GM18909 (cell line): ENCODE results near the gene FAM185A.
A peak's percentile ranks its signal among the peaks of the same experiment; 100 is the strongest.
"Not testable (repeated sequence)": the region's sequence is repeated elsewhere in the genome, so short reads cannot be mapped to it uniquely, and the experiment has no call there.

Experiments
- ATAC-seq: cut with Tn5 transposase; IDR thresholded peaks from one replicate; pipeline ENCODE4 v1.9.1; 2021; ENCODE audit warnings: mild to moderate bottlenecking; ENCODE audit not compliant: unreplicated experiment, poor library complexity

FAM185A gene

DNA sequence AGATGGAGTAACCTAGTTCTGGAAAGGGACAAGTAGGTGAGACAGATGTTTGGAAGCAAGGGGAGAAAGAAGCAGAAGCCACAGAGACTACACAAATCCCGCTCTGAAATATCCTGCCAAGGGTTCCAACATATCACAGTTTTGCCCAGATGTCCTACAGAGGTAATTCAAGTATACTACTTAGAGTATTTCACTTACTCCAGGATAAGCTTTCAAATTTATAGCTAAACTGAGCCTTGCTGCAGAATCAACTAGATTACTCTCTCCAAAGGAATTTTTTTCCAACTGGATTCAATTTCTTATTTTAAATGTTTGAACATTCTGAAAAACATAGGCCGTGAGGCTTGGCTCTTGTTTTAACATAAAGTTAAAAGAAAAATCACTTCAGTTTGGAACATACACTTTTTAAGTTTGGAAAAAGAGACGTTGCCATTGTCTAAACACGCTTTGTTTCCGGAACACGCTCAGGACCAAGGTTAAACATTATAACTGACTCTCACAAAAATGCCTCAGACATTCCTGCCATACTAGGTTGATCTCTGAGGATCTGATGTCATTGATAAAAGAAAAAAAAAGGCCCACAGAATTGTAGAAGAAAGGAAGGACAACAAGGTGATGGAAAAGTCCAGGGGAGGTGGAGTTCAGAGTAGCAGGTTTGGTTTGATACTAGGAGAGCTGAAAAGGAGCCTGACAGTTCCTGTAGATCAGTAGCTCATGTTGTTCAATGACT lies 74.8 kb downstream of the FAM185A start:
- no peak for ATAC-seq

DNA sequence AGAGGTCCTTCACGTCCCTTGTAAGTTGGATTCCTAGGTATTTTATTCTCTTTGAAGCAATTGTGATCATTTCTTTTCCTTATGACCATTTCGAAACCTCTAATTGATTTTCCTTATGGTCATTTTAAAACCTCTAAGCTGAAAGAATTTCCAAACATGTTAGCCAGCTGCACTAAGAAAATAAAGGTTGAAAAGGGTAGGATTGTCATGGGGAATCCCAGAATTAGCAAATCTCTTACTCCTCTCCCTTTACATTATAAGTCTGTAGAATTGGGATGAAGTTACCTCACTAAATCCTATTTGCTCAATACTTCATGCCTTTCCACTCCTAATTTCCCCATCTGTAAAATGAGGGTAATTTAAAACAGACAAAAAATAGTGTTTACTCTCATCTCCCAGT lies 79.5 kb downstream of the FAM185A start:
- ATAC-seq = no peak

DNA sequence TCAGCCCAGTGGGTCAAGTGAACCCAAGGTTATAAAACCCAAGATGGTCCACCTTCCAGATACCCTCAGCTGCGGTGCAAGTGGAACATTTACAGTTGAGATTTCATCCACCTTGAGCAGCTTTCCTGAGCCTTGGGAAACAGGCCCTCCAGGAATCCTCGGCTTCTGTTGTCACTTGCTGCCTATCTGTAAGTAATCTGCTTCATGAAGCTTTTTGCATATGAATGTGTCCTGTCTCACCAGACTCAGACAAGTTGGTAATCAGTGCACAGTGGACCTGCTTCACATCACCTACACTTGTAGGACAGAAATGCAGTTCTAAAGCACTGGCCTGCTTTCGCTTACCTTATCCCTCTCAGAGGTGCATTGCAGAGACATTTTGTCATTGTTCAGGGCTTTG lies 80.3 kb downstream of the FAM185A start:
- no peak for ATAC-seq

DNA sequence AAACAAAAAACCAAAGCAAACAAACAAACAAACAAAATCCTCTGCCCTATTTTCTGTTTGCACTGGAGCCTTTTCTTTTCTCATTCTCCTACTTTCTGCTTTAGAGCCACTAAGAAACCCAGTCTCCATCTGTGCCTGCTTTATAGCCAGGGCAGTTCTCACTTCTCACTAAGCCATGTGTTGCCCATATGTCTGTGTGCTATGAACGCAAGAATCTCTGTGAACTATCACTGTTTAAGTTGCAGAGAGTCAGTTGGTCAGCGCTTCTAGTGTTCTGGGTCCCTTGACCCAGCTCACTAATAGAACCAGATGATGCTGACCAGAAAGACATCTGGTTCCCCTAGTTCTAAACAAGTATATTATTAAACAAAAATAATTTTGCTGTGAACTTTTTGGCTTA lies 81.4 kb downstream of the FAM185A start:
- ATAC-seq = no peak

DNA sequence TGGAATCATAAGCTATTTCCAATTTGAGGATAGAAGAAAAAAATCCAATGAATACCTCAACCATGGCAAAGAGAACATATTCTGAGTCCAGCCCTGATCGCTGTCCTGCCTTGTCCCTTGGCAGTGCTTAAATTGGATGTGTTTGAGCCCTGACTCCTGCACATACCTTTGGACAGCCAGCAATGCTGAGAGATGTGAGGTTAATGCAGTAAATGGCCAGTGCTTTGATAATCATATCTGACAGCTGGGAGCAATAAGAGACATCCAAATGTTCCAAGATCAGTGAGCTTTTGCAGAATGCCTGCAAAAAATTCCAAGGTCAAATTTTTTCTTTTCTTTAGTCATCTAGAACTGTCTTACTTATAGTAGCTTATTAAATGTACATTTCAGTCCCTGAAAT lies 83.9 kb downstream of the FAM185A start:
- ATAC-seq = no peak

DNA sequence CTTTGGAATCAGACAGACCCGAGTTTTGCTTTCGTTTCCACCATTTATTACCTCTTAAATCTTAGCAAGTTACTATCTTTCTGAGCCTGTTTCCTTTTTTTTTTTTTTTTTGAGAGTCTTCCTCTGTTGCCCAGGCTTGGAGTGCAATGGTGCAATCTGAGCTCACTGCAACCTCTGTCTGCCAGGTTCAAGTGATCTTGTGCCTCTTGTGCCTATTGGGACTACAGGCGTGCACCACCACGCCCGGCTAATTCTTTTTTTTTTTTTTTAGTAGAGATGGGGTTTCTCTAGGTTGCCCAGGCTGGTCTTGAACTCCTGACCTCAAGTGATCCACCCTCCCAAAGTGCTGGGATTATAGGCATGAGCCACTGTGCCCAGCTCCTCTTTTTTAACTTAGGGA lies 84.5 kb downstream of the FAM185A start:
- no peak for ATAC-seq

DNA sequence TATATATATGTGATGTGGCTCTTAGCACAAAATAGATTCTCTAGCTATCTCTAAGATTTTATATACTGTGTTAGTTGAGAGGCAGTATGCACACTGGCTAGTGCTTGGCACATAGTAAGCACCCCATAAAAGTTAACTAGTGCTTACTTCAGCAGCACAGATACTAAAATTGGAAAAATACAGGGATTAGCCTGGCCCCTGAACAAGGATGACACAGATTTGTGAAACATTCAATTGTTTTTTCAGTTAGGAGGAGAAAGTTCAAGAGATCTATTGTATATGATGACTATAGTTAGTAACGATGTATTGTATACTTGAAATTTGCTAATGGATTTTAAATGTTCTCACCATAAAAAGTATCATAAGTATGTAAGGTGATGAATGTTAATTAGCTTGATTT lies 85.7 kb downstream of the FAM185A start:
- ATAC-seq = no peak

DNA sequence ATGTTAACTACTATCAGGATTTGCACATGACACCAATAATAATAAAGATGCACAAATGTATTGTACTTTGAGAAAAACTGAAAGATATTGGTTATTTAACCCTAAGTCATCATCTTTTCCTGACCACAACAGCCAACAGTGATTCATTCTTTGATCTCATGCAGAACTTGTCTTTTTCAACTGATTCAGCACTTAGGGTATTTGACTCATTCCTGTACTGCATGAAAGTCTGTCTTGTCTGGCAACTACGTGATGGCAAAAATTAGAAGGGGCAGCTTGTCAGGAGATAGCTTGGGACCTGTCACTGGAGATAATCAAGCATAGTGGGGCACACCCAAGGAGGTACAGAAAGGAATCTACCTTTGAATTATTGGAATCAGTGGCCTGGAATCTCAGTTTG lies 86.2 kb downstream of the FAM185A start:
- ATAC-seq = peak; percentile 81

DNA sequence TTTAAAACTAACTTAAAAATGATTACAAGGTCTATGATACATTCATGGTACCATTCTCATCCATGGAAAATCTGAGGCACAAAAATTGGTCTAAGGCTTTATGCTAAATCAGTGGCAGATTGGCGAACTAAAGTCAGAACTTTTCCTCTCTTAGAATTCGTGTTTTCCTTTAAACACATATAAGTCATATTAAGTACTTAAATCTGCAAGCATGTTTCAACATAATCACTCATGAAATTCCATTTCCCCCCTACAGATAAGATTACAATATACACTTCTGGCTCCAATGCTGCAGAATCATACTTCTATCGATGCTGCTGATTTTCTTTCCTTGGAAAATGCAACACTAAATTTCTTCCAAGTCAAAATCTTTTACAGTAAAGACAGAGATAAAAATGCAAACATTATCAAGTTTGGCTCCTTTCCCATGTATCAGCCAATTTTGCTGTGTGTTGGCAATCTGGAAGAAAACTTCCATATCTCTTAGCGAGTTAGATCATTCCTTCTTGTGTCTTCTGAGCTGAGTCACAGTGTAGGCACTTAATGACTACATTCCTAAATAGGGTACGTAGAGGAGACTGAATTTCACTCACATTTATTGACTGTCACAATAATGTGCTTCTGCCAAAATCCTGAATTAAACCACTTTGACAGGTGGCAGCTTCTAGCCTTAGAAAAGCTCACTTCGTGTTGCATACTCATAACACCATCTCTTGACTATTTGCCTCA lies 87.6 kb downstream of the FAM185A start:
- no peak for ATAC-seq

DNA sequence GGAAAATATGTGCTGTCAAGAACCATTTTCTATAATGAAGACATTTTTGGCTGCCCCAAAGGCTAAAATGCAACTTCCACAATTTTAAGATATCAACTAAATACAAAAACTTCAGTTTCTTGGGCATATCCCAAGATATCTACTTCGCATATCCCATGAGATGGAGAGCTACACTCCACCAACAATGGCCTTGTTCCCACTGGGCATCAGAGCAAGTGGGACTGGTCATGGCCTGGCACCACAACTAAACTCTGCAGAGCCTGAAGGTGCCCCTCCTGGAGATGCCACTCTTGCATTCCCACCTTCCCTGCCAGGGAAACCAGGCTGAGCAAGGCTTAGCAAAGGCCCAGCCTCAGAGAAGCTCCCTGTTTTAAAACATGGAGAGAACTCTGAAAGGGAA lies 88.2 kb downstream of the FAM185A start:
- ATAC-seq = no peak

DNA sequence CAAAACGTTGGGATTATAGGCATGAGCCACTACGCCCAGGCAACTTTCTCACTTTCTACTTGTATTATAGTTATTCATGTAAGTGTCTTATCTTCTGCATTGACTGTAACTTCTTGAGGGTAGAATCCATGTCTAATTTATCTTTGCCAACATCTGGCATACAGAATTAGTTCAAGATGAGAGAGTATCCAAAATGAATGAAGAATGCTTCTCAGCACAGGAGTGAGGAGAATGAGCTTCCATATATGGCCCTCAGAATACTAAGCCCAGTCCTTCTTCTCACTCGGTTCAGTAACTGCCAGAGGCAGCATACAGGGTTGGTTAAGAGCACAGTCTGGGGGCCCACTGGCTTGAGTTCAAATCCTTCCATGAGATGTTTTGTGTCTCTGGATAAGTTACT lies 89.0 kb downstream of the FAM185A start:
- ATAC-seq = no peak

DNA sequence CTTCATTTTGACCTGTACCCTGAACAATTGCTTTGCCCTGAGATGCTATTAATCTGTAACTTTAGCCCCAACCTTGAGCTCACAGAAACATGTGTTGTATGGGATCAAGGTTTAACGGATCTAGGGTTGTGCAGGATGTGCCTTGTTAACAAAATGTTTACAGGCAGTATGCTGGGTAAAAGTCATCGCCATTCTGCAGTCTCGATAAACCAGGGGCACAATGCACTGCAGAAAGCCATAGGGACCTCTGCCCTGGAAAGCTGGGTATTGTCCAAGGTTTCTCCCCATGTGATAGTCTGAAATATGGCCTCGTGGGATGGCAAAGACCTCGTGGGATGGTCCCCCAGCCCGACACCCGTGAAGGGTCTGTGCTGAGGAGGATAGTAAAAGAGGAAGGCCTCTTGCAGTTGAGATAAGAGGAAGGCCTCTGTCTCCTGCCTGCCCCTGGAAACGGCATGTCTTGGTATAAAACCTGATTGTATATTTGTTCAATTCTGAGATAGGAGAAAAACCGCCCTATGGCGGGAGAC lies 89.8 kb downstream of the FAM185A start:
- not testable (repeated sequence) for ATAC-seq

DNA sequence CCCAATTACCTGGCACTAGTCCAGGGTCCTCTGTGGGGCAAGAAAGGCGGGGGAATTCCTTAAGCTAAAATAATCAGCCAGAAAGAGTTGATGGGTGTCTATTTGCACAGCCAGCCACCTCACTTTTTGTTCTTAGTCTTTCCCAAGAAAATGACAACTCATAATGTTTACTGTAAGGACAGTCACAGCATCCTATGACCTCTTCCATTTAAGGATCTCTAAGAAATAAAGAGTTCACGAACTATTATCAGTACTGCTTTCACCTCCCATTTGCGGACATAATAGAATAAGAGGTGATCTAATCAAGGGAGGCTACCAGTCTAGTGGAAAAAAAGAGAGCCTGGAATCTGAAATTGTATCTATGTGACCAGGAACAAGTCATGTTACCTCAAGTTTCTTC lies 91.6 kb downstream of the FAM185A start:
- ATAC-seq = no peak

DNA sequence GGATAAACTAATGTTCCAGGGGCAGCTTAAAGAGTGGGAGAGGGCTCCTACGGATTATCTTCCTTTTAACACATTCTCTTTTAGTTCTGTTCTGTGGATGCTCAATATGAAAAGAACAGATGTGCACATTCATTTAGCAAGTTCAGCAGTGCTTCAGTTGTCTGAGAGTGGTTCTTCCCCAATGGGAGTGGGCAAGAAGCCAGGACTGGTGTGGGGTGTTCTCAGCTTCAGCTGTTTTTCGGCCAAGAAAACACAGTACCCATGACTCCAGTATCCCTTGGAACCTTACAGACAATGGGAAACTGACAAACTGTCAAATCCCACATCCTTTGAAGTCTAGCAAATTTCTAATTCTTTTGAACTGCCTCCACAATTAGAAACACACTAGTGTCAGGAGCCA lies 92.5 kb downstream of the FAM185A start:
- no peak for ATAC-seq

DNA sequence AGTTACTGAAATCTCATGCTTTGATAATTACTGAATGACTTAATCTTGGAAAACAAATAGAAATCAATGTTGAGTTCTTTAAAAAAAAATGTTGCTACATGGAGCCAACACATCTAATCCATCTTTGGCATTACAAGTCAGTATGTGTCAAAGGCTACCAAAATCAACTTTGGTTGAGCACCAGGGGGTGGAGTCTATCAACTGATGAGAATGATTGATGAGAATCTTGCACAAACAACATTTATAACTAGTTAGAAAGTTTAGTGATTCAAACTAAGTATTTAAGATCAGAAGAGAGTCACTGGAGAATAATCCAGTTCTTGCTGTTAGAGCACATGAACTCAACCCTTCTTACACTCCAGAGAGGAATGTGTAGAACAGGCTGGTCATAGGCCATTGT lies 93.5 kb downstream of the FAM185A start:
- ATAC-seq = no peak

DNA sequence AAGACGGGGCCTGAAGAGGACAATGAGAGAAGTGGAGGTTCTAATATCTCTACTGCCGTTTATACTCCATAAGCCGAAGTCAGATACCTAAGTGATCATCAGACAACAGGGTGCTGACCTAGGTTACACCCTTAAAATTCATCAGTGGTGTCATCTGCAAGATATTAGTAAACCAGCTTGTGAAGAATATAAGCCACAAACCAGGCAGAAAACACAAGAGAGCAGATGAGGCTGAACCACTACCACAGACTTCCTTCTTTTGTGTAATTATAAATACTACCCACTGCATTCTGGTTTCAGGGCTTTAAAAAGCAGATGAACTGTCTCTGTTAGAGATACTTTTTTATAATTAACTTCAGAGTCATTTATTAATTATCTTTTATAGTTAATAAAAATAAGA lies 95.1 kb downstream of the FAM185A start:
- ATAC-seq = peak; percentile 91

DNA sequence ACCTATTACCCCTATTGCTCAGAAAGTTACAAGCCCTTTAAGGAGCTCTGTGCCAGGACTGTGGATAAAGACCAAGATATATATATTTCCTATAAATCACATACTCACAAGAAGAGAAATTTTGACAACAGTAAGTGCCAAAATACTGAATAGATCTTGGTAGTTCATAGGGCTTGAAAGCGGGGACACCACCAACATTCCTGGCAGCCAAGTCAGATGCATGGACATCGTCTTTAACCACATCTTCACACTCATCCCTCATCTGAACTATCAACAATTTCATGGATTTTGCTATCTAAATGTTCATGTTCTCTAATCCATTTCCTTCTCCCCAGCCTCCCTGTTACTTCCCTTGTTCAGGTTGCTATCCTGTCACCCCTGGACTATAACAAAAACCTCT lies 96.5 kb downstream of the FAM185A start:
- ATAC-seq = no peak

DNA sequence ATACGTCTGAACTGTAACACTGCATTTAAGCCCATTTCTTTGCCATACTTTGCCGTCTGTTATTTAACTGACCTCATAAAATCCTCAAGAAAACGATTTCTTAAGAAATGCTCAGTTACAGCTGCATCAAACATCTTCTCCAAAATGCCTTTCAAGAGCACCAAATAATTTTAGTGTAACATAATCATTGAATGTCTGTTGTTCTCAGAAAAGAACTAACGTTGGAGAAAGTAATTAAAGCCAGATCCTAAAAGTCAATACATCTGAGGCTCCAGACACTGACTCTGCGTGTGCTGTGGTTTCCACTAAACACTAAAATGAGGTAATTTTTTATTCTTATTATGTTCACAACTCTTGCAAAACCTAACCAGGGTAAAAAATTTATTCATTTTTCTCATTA lies 100.3 kb downstream of the FAM185A start:
- no peak for ATAC-seq

DNA sequence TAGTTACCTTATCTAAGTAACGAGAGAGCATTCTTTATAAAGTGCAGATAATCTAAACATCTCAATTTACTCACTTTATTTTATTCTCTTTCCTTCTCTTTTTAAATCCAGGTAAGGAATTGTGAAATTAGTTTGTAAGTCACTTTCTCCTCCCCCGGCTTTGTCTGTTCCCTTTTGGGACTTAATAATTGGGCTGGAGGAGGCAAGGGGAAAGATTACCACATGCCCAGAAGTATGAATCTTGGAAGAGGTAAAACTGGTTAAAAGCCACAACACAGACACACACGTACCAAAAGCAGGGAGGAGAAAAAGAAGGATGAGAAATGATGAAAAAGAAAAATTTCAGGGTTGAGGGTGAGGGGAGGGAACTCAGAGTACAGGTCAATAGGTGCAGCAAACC lies 100.7 kb downstream of the FAM185A start:
- no peak for ATAC-seq

DNA sequence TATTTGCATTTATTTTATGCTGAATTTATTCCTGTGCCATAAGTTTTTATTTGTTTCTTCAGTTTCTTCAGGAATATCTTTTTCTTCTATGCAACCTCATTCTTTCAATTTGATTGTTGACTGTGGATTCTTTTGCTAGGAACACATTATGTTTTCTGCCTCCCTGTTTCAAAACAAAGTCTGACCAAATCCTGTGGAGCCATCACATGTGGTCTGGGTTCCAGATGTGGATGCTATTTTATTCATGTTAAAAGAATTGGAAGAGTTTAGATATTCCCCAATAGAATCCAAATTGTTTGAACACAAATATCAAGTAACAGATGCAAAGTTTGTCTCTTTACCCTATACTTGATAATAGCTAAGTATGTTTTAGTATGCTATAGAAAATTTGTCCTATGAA lies 107.2 kb downstream of the FAM185A start:
- no peak for ATAC-seq
